GM19025 (cell line): ENCODE results near the gene PLK2.

Source experiments
- ATAC-seq: cut with Tn5 transposase; IDR thresholded peaks from one replicate; pipeline ENCODE4 v1.9.1; 2021; ENCODE audit warnings: mild to moderate bottlenecking, low read depth, moderate library complexity; ENCODE audit not compliant: unreplicated experiment

The PLK2 gene

DNA sequence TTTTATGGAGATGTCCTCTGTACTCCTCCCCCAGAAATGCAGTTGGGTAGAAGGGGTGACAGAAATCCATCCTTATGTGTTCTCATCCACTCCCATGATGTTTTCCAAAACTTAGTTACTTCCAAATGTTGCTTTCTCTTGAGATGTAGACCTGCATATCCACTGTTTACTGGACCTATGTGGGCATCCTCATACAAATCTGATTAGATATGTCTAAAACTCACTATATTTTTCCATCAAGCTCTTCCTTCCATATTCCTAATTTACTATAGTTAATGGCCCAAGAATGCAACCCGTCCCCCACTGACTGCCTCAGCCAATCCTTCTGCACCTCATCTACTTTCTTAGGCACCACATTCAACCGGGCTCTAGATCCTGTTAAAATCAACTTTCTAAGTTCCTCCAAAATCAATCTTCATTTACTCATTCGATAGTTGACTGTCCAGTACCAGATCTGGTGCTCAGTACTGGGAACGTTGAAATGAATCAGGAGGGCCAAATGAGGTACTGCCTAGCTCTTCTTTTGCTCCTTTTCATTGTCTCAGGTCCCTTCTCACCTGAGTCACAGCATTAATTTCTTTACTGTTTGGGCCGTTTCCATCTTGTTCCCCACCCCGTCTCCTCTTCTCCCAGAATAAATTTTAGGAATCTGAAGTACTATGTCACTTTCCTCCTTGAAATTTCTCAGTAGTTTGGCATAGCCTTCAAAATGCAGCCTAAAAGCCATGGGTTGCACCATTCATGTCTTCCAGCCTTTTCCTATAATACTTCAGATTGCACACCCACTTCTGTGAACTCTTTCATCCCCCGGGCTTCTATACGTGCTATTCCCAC is 7.9 kb downstream of the PLK2 start:
- no peak for ATAC-seq

DNA sequence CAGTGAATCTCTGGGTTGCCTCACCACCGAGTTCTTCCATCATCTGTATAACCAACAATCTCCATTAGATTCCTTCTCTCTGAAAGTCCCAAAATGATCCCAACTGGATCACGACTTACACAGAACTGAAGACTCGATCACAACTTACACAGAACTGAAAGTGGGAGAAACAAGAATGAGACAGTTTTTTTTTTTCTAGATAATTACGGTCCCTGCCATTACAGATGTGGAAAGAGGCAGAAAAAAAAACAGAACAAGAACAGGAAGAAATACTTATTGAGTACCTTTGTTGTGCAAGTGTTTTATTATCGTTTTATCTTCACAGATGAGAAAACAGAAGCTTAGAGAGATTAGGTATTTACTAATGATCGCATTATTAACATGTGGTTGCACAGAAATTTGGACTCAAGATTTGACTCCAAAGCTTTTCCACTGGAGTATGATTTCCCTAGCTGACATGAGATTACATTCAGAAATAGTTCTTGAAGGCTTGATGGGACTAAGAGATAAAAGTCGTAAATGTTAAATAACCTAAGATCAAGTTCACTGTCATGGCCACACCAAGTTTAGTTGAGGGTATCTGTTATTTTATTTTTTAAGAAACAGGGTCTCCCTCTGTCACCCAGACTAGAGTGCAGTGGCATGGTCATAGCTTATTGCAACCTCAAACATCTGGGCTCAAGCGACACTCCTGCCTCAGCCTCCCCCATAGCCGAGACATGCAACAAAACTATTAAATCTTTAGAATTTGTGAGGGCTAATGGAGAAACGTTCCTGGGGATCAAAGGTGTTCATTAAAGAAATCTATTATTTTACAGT is 8.9 kb downstream of the PLK2 start:
- no peak for ATAC-seq

DNA sequence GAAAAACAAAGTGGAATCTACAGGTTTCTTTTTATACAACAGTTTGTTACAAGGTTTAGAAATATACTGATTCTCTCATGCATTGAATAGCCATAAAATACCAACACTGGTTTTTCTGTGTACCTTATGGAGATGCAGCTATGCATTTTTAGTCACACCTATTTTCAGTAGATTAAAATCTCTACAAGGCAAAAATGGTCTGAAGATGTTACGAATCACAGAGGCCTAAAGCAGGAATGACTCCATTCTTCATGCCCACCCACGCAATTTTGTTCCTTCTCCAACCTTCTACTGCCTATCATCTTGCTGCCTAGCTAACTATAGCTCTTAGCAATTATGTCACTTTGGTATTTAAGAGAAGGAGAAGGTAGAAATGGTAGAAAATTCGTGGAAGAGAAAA is 9.9 kb downstream of the PLK2 start:
- ATAC-seq = no peak

DNA sequence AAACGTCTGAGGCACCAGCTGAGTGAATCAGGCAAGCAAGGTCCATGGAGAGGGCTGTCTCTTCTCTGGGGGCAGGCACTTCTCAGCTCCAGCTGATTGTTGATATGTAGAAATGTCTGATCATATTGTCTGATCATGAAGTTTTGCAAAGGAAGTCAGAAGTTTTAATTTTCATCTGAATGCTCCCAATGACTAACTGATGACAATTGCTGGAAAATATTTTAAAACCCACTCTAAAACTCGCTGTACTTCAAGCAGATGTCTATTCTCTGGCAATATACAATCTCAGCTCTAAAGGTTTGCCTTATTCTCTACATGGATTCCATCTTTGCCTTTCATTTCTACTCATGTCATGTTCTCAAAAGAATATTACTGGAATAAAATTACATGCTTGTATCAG is 12.7 kb downstream of the PLK2 start:
- ATAC-seq = no peak

DNA sequence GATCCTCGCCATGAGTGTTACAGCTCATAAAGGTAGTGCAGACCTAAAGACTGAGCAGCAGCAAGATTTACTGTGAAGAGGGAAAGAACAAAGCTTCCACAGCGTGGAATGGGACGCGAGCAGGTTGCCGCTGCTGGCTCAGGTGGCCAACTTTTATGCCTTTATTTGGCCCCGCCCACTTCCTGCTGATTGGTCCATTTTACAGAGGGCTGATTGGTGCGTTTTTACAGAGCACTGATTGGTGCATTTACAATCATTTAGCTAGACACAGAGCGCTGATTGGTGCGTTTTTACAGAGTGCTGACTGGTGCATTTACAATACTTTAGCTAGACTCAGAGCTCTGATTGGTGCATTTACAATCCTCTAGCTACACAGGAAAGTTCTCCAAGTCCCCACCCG is 13.9 kb downstream of the PLK2 start:
- no peak for ATAC-seq

DNA sequence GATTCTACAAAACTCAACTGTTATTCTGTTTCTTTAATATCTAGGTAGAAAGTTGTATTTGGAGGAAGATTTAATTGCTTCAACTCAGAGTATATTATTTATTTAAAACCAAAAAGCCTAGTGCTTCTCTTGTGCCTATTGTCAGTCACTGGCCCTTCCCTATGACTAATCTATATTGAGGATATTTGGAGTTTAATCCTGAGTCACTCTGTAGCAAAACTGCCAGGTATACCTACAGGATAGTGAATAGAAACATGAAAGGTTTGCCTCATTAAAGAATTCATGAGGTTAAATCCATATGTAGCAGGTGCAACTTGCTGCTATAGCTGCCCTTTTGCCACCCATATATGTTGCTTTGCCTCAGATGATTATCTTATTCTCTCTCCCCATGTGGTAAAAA is 15.1 kb downstream of the PLK2 start:
- no peak for ATAC-seq

DNA sequence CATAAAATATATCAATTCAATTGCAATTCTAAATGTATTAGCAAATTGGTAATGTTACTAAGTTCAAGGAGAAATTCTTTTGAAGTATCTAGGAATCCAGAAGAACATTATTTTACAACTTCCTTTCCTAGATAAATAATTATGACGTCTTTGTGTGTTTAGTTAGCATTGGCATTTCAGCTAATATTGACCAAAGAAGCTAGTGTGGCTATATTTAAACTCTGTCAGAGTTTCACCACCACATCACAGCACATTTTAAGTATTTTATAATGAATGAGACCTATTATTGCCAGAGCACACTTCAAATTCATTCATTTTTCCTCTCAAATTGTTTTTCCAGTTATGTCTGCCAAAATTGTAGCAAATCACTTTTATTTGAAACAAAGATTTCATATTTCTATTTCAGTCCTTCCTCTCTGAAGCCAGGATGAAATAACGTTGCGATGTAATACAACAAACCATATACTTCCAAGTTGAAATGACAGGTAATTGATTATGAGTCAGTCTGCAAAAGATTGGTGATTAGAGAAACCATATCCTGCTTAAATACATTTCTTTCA is 18.9 kb downstream of the PLK2 start:
- no peak for ATAC-seq

DNA sequence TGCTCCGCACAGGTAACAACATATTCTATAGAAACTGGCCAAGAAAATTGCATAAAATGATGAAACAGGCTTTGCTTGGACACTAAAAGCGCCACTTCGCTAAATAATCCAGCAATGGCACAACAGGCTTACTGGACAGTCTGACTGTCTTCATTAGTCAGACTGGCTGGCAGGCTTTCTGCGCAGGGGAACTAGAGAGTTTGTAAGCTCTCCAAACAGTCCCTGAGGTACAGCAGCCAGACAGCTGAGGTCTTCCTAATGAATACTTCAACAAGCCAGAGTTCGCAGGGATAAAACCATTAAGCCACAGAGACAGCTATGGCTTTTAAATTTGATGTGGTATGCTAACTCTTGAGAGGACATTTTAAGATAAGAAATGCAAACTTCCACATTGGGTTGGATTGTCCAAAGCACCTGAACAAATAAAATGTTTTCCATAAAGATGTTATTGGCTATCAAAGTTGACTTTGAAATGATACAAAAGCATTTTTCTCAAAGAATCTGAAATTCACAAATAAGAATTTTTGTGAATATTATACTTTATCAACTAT is 20.7 kb downstream of the PLK2 start:
- ATAC-seq = no peak

DNA sequence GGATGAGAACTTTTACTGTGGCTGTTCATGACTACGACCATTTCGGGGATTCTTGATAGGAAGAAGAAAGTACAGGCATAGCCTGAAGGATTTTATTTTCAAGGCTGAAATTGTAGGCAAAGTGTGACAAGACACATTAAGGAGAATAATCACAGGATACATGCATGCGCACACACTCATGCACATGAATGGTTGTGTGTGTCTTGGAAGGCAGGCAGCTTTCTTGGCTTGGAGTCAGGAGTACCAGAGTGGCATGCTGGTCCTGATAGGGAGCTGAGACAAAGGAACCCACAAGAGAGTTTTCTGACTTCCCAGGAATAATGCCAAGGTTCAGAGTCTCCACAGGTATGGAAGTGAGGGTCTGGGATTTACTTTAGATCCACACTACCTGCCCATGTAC is 22.2 kb downstream of the PLK2 start:
- no peak for ATAC-seq

DNA sequence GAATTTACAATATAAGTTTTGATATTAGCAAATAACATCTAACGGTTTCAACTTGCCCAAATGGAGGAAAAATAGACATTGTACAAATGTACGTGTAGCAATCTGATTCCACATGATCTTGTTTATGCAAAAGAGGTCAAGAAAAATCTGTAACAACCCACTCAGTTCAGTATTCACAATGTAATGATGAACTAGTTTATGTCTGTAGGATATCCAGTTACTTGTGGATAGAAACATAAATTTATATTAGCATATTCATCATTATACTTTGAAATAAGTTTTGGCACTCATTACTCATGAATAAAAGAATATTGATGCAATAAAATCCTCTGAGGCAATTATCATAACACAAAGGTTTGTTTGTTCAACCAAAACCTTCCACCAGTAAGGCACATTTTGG is 28.1 kb downstream of the PLK2 start:
- ATAC-seq = no peak

DNA sequence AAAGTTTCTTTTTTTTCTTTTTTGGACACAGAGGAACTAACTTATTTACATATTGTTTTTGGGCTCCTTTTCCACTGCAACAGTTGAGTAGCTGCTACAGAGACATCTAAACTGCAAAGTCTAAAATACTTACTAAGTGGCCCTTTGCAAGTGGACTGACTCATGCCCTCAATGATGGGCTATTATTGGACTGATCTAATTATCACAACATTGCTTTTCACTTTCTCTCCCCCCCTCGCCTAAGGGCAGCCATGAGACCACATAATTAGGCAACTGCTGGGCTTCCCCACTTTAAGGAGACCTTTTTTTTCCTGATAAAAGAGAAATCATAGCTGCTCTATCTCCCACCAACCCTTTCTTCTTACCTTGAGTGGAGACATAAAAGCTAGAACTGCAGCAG is 47.0 kb downstream of the PLK2 start:
- ATAC-seq = no peak

DNA sequence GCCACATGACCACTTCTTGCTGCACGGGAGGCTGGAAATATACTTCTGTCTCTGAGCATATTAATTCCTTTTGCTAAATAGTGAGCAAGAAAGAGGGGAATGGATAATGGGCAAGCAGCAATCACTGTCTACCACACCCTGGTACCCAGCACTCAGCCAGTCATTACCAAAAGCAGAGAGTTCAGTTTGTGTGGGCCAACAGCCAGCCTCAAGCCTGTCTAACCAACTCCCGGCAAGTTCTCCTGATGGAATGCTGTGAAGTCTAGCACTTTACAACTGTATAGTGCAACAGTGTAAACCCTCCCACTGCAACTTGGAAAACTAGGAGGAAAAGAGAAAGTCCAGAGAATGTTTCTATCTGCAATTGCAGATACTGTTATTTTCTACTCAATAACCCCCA is 47.8 kb downstream of the PLK2 start:
- no peak for ATAC-seq

DNA sequence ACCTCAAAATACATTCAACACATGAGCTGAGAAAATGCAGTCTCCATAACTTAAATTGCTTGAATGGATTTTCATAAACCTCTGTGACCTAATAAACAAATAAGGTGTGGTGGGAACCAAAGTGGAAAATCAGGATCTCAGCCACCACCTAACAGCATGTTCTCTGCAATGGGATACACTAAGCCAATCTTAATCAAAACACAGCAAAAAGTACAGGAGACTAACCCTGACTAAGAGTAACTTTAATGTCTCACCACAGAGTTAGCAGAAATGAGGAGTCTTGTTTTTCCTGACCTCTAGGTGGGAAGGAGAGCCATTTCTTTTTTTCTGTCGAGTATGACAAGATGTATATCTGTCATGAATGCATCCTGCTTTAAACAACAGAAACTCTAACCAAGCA is 48.5 kb downstream of the PLK2 start:
- no peak for ATAC-seq

DNA sequence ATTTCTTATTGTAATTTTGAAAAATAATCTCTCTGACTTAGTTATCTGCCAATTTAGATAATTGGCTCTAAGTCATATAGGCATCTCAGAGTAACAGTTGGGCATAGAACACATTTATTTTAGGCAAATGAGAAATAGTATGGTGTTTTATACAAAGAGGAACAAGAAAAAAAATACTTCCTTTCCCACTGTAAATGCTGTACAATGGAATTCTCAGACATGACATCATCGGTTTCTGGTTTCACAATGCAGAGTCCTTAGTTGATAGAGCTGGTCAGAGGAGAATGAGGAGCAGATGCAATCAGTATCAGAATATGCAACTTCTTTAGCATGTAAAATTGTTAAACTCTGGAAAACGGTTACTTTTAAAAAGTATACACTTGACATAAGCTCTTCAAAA is 49.4 kb downstream of the PLK2 start:
- no peak for ATAC-seq

DNA sequence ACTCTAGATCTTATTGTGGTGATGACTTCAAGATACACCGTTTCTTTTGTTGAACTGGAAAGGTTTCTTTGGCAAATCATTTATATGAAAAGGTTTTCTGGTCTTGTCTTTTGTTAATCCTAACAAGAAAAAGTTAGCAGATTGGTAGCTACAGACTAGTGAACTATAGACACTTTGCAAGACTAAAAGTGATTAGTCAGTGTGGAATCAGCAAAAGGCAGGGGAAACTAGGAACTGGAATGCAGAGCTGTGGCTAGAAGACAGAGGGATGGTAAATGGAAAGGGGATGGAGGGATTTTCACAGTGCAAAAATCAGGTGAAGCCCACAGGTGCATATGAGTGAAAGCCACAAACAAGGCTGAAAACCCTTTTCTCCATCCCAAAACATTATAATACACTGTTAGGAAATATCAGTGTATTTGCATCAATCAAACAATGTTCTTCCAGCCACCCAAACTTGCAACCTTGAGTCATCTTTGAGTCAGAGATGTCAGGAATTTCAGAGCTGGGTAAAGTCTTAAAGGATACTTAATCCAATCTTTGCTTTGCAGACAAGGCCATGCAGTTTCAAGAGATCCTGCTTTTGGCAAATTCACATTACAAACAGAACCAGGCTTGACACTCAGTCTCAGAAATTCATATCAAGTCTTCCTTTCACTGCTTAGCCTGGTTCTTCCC is 52.7 kb downstream of the PLK2 start:
- ATAC-seq = no peak

DNA sequence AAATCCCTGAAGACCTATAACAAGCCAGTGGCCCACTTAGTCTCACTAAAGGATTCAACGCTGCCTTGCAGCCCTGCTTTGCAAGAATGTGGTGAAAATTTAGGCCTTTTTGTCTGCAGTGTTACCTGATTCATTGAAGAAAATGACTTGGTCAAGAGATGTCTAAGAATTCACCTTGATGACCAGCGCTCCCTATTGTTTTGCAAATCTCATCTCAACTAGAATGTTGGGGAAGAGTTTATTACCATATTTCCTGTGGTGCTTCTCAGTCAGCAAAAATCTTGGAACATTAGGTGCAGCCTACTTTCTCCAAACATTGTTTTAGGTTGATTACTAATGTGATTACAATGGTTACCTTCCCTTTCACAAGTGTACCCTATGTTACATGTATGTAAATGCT is 53.5 kb downstream of the PLK2 start:
- ATAC-seq = no peak

DNA sequence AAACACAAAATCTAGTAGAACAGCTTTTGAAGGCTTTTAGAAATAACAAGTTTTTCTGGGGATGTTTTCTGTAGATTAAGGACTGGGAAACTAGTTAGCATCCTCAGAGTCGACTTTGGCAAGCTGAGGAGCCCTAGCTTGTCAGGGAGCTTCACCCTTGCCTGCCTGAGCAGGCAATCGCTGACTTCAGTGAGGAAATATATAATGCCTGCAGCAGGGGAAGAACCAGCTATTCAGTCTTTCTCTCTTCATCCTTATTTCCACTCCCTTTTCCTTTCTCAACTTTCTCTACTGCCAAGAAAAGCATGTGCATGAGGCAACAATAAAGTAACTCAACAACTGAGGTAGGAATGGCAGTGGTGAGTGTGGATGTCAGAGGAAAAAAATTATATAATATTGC is 54.7 kb downstream of the PLK2 start:
- ATAC-seq = no peak

DNA sequence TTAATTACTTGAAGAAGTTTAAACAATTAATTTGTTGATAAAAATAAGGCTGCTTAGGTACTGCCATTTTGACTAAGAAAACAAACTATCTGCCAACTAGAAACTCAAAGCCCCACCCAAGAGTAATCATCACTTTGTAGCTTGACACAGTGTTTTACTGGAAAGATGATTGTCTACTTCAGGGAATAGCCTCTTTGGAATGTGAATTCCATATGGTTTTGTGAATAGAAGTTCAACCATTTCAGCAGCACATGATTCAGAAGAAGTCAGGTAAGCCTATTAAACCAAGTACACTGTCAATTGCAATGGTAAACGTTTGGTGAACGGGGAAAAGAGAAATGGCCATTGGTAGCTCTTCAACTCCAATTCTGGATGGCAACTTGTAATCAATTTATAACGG is 55.2 kb downstream of the PLK2 start:
- ATAC-seq = no peak
